HepG2 (cell line): ENCODE results near the gene NFYC. TPM values are rescaled to one million over a fixed set of nuclear protein-coding genes. Genes with fewer than 3 reads are reported as not detected.
A peak's percentile ranks its signal among the peaks of the same experiment; 100 is the strongest.

ENCODE experiments used
- ATAC-seq: fragments of 200-7000 bp; cut with Tn5 transposase; 3 replicates; pipeline ENCODE4 v1.9.1; 2020; ENCODE audit warnings: mild to moderate bottlenecking, moderate library complexity
- BruUV-seq: library from RNA; stranded (reverse); fragments of 400-500 nt; replicated peaks from 2 replicates; lab custom pipeline; 2021; lab: Mats Ljungman, UMichigan
- CTCF ChIA-PET: fragments of 300-600 bp; formaldehyde crosslinking; extraction: SDS; loops from one replicate; lab custom pipeline; 2021; ENCODE audit warnings: low total read pairs, inconsistent platforms, low intra/inter-chr PET ratio; lab: Yijun Ruan, JAX
- POLR2A ChIA-PET: fragments of 350-600 bp; sonication (Branson Sonifier 250); formaldehyde crosslinking; loops from one replicate; lab custom pipeline; 2020; ENCODE audit warnings: antibody characterized with exemption, inconsistent platforms; lab: Yijun Ruan, JAX
- DNase-seq: peaks from one replicate; pipeline ENCODE4 v3.0.0-alpha.2; 2015; ENCODE audit warnings: low spot score
- FAIRE-seq: peaks from 3 replicates; lab custom pipeline; 2011; peaks lifted over from hg19 to GRCh38; lab: Jason Lieb, UNC
- H2AFZ ChIP-seq: one replicate; pipeline ENCODE4 v1.6.1; 2011; ENCODE audit warnings: low read length, inconsistent platforms
- H3K27ac ChIP-seq: fragments of 300-600 bp; 3 replicates; pipeline ENCODE4 v1.8.0; 2011; ENCODE audit warnings: mixed run types, mild to moderate bottlenecking, mixed read lengths, low read length, inconsistent platforms; ENCODE audit not compliant: insufficient read depth; ENCODE audit errors: extremely low read length
- H3K27me3 ChIP-seq, 2 experiments: fragments of 200-600 bp in 1 of 2; 2 replicates in 1 of 2; 3 replicates in 1 of 2; pipeline versions ENCODE4 v1.6.0 to v1.8.0; 2011; ENCODE audit warnings: low read length in 2 of 2, mild to moderate bottlenecking in 2 of 2, moderate library complexity in 2 of 2, inconsistent platforms in 1 of 2; ENCODE audit not compliant: insufficient read depth in 2 of 2, control insufficient read depth in 1 of 2
- H3K36me3 ChIP-seq, 2 experiments: fragments of 200-600 bp in 1 of 2; replicated peaks in 1 of 2; 2 replicates in 1 of 2; 3 replicates in 1 of 2; pipeline versions ENCODE4 v1.5.1 to v1.8.0; 2011; ENCODE audit warnings: low read length in 2 of 2, inconsistent platforms in 1 of 2; ENCODE audit not compliant: insufficient read depth in 2 of 2, control insufficient read depth in 1 of 2
- H3K4me1 ChIP-seq: 2 replicates; pipeline ENCODE4 v1.5.1; 2012; ENCODE audit warnings: low read length, inconsistent platforms; ENCODE audit not compliant: insufficient read depth
- H3K4me2 ChIP-seq: 2 replicates; pipeline ENCODE4 v1.6.0; 2011; ENCODE audit warnings: low read depth, low read length, inconsistent platforms
- H3K4me3 ChIP-seq, 3 experiments: fragments of 200-600 bp in 1 of 3; sonication (generic), shearing (Covaris generic) in 1 of 3; replicated peaks in 1 of 3; 2 replicates each; pipeline ENCODE4 v1.5.1; 2011 to 2016; ENCODE audit warnings: low read length in 3 of 3, inconsistent platforms in 2 of 3, low read depth in 2 of 3, mild to moderate bottlenecking in 2 of 3, control low read depth in 1 of 3, mixed read lengths in 1 of 3; ENCODE audit not compliant: insufficient read depth in 1 of 3
- H3K79me2 ChIP-seq: one replicate; pipeline ENCODE4 v1.6.1; 2011; ENCODE audit warnings: low read length, inconsistent platforms; ENCODE audit not compliant: insufficient read depth
- H3K9ac ChIP-seq: 2 replicates; pipeline ENCODE4 v1.6.0; 2011; ENCODE audit warnings: mild to moderate bottlenecking, low read depth, low read length, inconsistent platforms; ENCODE audit not compliant: insufficient read depth
- H3K9me3 ChIP-seq: 2 replicates; pipeline ENCODE4 v1.5.1; 2012; ENCODE audit warnings: mild to moderate bottlenecking, low read length
- H4K20me1 ChIP-seq: 2 replicates; pipeline ENCODE4 v1.6.0; 2011; ENCODE audit warnings: inconsistent platforms, mild to moderate bottlenecking, low read length, moderate library complexity; ENCODE audit not compliant: insufficient read depth
- AHDC1 ChIP-seq: sonication (generic); formaldehyde crosslinking; IDR thresholded peaks from 2 replicates; pipeline ENCODE4 v1.5.1; 2020; ENCODE audit warnings: mild to moderate bottlenecking, missing genetic modification reagents, borderline replicate concordance
- KLF11 ChIP-seq: IDR thresholded peaks from 2 replicates; pipeline ENCODE4 v1.6.1; 2016; ENCODE audit warnings: missing compliant biosample characterization
- ZBTB21 ChIP-seq: sonication (generic); formaldehyde crosslinking; IDR thresholded peaks from 2 replicates; pipeline ENCODE4 v1.4.0; 2020; ENCODE audit warnings: missing genetic modification reagents
- WGBS: methylation state at CpG from one replicate; pipeline ENCODE4 v1.1.6; 2017; ENCODE audit warnings: low lambda C conversion rate; 5-methylcytosine and 5-hydroxymethylcytosine counted together
- in situ Hi-C: cut with HindIII; loops from 2 replicates; pipeline ENCODE4 v1.10.0; 2017; ENCODE audit warnings: low pct_unique_long_range_greater_than_20kb; ENCODE audit not compliant: extremely low pct_ligation_motif_present
- intact Hi-C: fragments of 100-400 bp; cut with micrococcal nuclease; formaldehyde crosslinking; loops from one replicate; pipeline ENCODE4 v1.10.0; 2022; ENCODE audit not compliant: unreplicated experiment
- polyA plus RNA-seq, 8 experiments: library from polyadenylated mRNA; depleted of rRNA in 3 of 8; stranded (reverse) in 7 of 8; unstranded in 1 of 8; fragments of >200 nt; fragmentation: Illumina TruSeq in 4 of 8; extraction: Trizol in 4 of 8; gene quantifications; 2 replicates each; pipeline versions ENCODE4 v1.2.1 to v1.2.3, GENCODE V29; 2011 to 2016; ENCODE audit warnings: low read depth in 4 of 8, missing spikeins in 1 of 8, mixed read lengths in 1 of 8; ENCODE audit not compliant: insufficient read depth in 1 of 8
- total RNA-seq, 5 experiments: library from RNA; depleted of rRNA; stranded (reverse); fragments of >200 nt; fragmentation: Illumina TruSeq; extraction: Trizol; gene quantifications; 2 replicates each; pipeline ENCODE4 v1.2.3, GENCODE V29; 2016; ENCODE audit warnings: low read depth in 1 of 5
- TF ChIP-seq, protein P1 (sequence below): sonication (generic); formaldehyde crosslinking; IDR thresholded peaks from 2 replicates; pipeline ENCODE4 v1.4.0; 2020; ENCODE audit warnings: missing genetic modification reagents

The NFYC gene
- total and polyA plus RNA-seq, 2 of the 13 experiments (the other 11 are each of a cell fraction or from before 2014, with no cell fraction given), result 33.9 to 73.7 TPM

DNA sequence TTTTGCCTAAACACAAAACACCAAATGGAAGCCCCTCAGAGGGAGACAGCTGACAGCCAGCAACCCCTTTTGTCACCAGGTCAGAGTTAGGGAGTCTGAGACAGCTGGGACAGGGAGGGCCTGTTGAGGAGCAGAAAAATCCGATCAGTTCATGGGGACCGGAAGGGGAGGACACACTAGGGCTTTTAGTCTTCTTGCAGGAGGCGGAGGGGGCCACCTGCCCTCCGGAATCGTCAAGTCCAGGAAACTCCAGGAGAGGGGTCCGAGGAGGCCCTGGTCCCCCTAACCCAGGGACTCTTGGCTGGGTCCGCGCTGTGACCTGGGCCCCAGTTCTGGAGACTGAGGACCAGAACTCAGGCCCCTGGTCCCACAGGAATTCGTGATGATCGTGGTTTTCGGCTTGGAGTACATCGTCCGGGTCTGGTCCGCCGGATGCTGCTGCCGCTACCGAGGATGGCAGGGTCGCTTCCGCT lies 126.3 kb downstream of the NFYC start (continued):
- no peak for TF ChIP-seq AHDC1 (CRISPR knock-in tag)

DNA sequence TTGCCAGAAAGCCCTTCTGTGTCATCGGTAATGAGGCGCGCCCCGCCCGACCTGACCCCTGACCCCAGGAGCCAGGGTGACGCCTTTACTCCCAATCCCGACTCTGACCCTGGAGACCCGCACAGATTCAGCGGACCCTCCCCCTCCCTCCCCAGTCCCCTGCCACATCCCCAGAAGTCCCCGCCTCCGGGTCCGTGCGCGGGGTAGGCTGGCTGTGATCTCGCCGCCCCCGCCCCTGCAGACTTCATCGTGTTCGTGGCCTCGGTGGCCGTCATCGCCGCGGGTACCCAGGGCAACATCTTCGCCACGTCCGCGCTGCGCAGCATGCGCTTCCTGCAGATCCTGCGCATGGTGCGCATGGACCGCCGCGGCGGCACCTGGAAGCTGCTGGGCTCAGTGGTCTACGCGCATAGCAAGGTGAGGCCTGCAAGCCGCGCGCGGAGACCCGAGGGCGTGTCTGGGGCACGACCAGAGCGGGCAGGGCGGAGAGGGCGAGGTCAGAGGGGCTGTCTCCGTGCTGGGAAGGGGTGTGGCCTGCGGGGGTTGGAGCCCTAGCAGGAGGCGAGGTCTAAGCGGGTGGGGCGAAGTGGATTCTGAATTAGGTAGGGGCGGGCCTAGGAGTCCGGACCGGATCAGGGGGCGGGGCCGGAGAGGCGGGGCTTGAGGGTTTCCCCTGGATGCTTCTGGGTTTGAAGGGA lies 126.9 kb downstream of the NFYC start:
- Histone ChIP-seq H3K27ac (no peak overlapping the region), H3K36me3 (no peaks in the 10 kb centered on the region), H3K27me3 (peaks cover 0 to 8% of the 10 kb centered on the region in 2 experiments; a peak in 3 of 5 replicates), H3K4me1 (peaks cover 8% of the 10 kb centered on the region)
- intact Hi-C loops, result no loop called here
- DNase-seq, result no peak
- POLR2A ChIA-PET, result no interaction called here
- no peak for TF ChIP-seq ZBTB21 (CRISPR knock-in tag)
- no peak for TF ChIP-seq KLF11 (CRISPR knock-in tag)
- TF ChIP-seq, protein P1, sequence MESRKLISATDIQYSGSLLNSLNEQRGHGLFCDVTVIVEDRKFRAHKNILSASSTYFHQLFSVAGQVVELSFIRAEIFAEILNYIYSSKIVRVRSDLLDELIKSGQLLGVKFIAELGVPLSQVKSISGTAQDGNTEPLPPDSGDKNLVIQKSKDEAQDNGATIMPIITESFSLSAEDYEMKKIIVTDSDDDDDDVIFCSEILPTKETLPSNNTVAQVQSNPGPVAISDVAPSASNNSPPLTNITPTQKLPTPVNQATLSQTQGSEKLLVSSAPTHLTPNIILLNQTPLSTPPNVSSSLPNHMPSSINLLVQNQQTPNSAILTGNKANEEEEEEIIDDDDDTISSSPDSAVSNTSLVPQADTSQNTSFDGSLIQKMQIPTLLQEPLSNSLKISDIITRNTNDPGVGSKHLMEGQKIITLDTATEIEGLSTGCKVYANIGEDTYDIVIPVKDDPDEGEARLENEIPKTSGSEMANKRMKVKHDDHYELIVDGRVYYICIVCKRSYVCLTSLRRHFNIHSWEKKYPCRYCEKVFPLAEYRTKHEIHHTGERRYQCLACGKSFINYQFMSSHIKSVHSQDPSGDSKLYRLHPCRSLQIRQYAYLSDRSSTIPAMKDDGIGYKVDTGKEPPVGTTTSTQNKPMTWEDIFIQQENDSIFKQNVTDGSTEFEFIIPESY (CRISPR knock-in tag), result 0 out of 2 replicates have a peak, but pooled peaks have one; percentile 14
- TF ChIP-seq, all 625 proteins: peak for 1
- ATAC-seq (no peak), FAIRE-seq (no peak)
- Histone ChIP-seq H2AFZ (no peak overlapping the region), H4K20me1 (no peaks in the 10 kb centered on the region), H3K9me3 (no peaks in the 10 kb centered on the region), H3K4me3 (no peak overlapping the region), H3K9ac (no peak overlapping the region), H3K4me2 (no peak overlapping the region), H3K79me2 (no peaks in the 10 kb centered on the region)
- BruUV-seq, result no TSS peak
- WGBS, result 83% methylated on average over 55 of the region's 59 CpGs
- in situ Hi-C loops, result no loop called here
- CTCF ChIA-PET, result no interaction called here
